Measurements from ENCODE around the gene SSTR3. TPM values are rescaled to one million over a fixed set of nuclear protein-coding genes. Genes with fewer than 3 reads are reported as not detected.

Gene SSTR3
- total and polyA plus RNA-seq, 2 of the 4 experiments (the other 2 are of a cell fraction) = under 0.01 to 0.07 TPM

DNA sequence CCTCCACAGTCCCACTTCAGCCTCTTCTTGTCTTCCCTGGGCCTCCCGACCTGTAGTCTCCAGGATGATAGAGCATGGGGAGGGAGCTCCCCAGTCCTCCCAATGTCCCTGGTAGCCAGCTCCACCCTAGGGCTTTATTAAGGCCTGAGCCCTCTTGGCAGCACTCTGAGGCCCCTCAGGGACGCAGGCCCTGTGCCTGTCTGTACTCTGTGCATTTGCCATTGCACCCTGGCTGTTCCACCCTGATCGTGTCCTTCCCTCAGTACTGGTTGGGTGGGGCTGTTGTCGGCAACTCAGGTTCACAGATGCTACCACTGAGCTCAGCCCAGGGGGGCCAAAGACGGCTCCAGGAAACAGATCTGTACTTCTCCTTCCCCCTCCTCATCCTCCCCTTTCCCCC is 7.2 kb downstream of the SSTR3 start:
- no peak overlapping the region for H2BK20ac ChIP-seq (ENCODE audit: low read depth, low read length)
- ATAC-seq (ENCODE audit: low read depth) = no peak
- H2AK5ac ChIP-seq (ENCODE audit: low read depth, low read length) = no peak overlapping the region
- TF ChIP-seq, protein P1, sequence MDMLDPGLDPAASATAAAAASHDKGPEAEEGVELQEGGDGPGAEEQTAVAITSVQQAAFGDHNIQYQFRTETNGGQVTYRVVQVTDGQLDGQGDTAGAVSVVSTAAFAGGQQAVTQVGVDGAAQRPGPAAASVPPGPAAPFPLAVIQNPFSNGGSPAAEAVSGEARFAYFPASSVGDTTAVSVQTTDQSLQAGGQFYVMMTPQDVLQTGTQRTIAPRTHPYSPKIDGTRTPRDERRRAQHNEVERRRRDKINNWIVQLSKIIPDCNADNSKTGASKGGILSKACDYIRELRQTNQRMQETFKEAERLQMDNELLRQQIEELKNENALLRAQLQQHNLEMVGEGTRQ (IDR thresholded peaks at IDR 0.05; ENCODE audit: low read depth, low read length) = no peak
- TF ChIP-seq RAD21 (IDR thresholded peaks at IDR 0.05; ENCODE audit: low read length) = no peak
- 37% methylated on average over 2 of the region's 5 CpGs; no CpG with 5 or more reads in 1 of the 2 experiments for WGBS, 2 experiments (ENCODE audit: extremely low coverage in 2 of 2, insufficient read length in 1 of 2)
- H2BK5ac ChIP-seq (ENCODE audit: low read depth, low read length, poor library complexity, severe bottlenecking) = no peak overlapping the region
- H3K4me3 ChIP-seq (ENCODE audit: insufficient read depth, low read depth, low read length) = no peak overlapping the region
- no peaks in the 10 kb centered on the region for H3K36me3 ChIP-seq (ENCODE audit: control insufficient read depth, insufficient read depth, low read length)
- H3K9me1 ChIP-seq (ENCODE audit: insufficient read depth, low read length) = no peaks in the 10 kb centered on the region
- no peak for DNase-seq
- H3K9ac ChIP-seq (ENCODE audit: low read depth, low read length) = no peak overlapping the region
- no peak overlapping the region for H3K56ac ChIP-seq (ENCODE audit: extremely low read depth, insufficient read depth, low read length)
- no peaks in the 10 kb centered on the region for H3K4me1 ChIP-seq (ENCODE audit: control insufficient read depth, insufficient read depth, low read length)
- no peaks in the 10 kb centered on the region for H3K79me1 ChIP-seq (ENCODE audit: low read depth in 1 of 2, low read length in 2 of 2)
- intact Hi-C loops (cut with micrococcal nuclease) = no loop called here
- no peak overlapping the region for H4K8ac ChIP-seq (ENCODE audit: low read depth in 2 of 2, low read length in 2 of 2)
- H2BK15ac ChIP-seq (ENCODE audit: low read depth, low read length) = no peak overlapping the region
- dilution Hi-C loops (cut with HindIII; ENCODE audit: low sequenced_read_pairs, unreplicated experiment) = no loop called here
- H3K18ac ChIP-seq (ENCODE audit: low read depth, low read length) = no peak overlapping the region
- CTCF ChIA-PET = interaction anchor here (0.6 kb wide), 1 partner anchor 54 kb away, joined by 3 read pairs; no protein-coding TSS in a partner anchor
- no peak overlapping the region for H4K91ac ChIP-seq (ENCODE audit: insufficient read depth, low read depth, low read length)
- no peak overlapping the region for H3K23ac ChIP-seq (ENCODE audit: low read depth, low read length)
- in situ Hi-C loops (cut with MboI; ENCODE audit: low sequenced_read_pairs) = no loop called here
- no peaks in the 10 kb centered on the region for H4K20me1 ChIP-seq (ENCODE audit: insufficient read depth, low read length)
- H3K27ac ChIP-seq (ENCODE audit: insufficient read depth, low read length) = no peak overlapping the region
- H3K4ac ChIP-seq (ENCODE audit: low read depth, low read length) = no peak overlapping the region
- no peak overlapping the region for H2AFZ ChIP-seq (replicated peaks; ENCODE audit: low read length, poor library complexity)
- no peak overlapping the region for H3K14ac ChIP-seq (replicated peaks; ENCODE audit: low read depth, low read length)
- H3K4me2 ChIP-seq (ENCODE audit: low read depth, low read length) = no peak overlapping the region
- no peaks in the 10 kb centered on the region for H3K9me3 ChIP-seq (ENCODE audit: control insufficient read depth, insufficient read depth, low read length)
- no peak overlapping the region for H4K5ac ChIP-seq (ENCODE audit: low read depth, low read length)
- no peak overlapping the region for H2AK9ac ChIP-seq (replicated peaks; ENCODE audit: low read depth, low read length, poor library complexity)
- no TSS peak for BruUV-seq (replicated peaks)
- H2BK120ac ChIP-seq (ENCODE audit: low read depth, low read length) = no peak overlapping the region
- peaks cover 17% of the 10 kb centered on the region for H3K27me3 ChIP-seq (ENCODE audit: control insufficient read depth, insufficient read depth, low read length)
- POLR2A ChIA-PET (ENCODE audit: unreplicated experiment) = no interaction called here
